Chondrocyte (in vitro differentiated cells): ENCODE data around the gene CHMP4B. TPM values are rescaled to one million over a fixed set of nuclear protein-coding genes. Genes with fewer than 3 reads are reported as not detected.
A peak's percentile ranks its signal among the peaks of the same experiment; 100 is the strongest.

ENCODE experiments used
- DNase-seq: peaks from one replicate; pipeline ENCODE4 v3.0.0; 2021; ENCODE audit warnings: mixed read lengths, low spot score
- H3K27ac Mint-ChIP-seq: one replicate; pipeline ENCODE4 v1.8.0; 2021; ENCODE audit warnings: mild to moderate bottlenecking, moderate library complexity, mixed read lengths; ENCODE audit not compliant: unreplicated experiment
- H3K27me3 Mint-ChIP-seq: 2 replicates; pipeline ENCODE4 v1.8.0; 2021; ENCODE audit warnings: low read depth, mixed read lengths
- H3K36me3 Mint-ChIP-seq: 2 replicates; pipeline ENCODE4 v1.8.0; 2021; ENCODE audit warnings: low read depth, mixed read lengths
- H3K4me1 Mint-ChIP-seq: 2 replicates; pipeline ENCODE4 v1.8.0; 2021; ENCODE audit warnings: low read depth, mild to moderate bottlenecking, mixed read lengths
- H3K4me3 Mint-ChIP-seq: one replicate; pipeline ENCODE4 v1.8.0; 2021; ENCODE audit warnings: mild to moderate bottlenecking, moderate library complexity, mixed read lengths; ENCODE audit not compliant: unreplicated experiment
- H3K9me3 Mint-ChIP-seq: 2 replicates; pipeline ENCODE4 v1.8.0; 2021; ENCODE audit warnings: low read depth, mixed read lengths
- CTCF ChIP-seq: fragments of 200-600 bp; sonication (generic); IDR thresholded peaks from 2 replicates; pipeline ENCODE4 v1.5.0; 2021; ENCODE audit warnings: antibody characterized with exemption, mild to moderate bottlenecking, moderate library complexity
- total RNA-seq: library from RNA; stranded (reverse); gene quantifications from 3 replicates; pipeline ENCODE4 v1.2.1, GENCODE V29; 2021

The CHMP4B gene
- total RNA-seq, 1 donor from 2014 or later: 122 TPM

- H3K4me3 Mint-ChIP-seq: no peak overlapping the region
- H3K9me3 Mint-ChIP-seq: peaks cover 19% of the 10 kb centered on the region
- peaks cover 10% of the 10 kb centered on the region for H3K27me3 Mint-ChIP-seq
- H3K36me3 Mint-ChIP-seq: peaks cover 12% of the 10 kb centered on the region
- no peak for DNase-seq
- no peak for TF ChIP-seq CTCF
- H3K27ac Mint-ChIP-seq: no peak overlapping the region
- no peaks in the 10 kb centered on the region for H3K4me1 Mint-ChIP-seq
Measured at GRCh38 chr20:33881989-33882388, 70.8 kb downstream of the CHMP4B start.

DNA sequence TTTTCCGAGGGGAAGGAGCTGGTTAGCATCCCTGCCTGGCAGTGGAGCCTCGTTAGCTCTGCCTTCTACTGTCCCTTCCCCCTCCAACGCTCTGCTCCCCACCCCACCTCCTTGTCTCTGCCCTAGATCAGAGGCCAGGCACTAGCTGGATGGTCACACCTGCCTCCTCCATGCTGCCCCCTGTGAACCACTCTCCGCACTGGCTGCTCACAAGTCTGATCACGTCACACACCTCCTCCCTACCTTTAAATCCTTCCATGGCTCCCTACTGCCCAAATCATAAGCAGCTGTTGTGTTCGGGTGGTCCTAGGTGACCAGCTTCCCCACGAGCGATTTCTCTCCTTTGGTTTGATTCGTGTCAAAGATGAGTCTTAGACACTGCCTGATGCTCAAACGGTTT is 71.3 kb downstream of the CHMP4B start:
- Mint-ChIP-seq H3K4me3 (no peak overlapping the region), H3K27me3 (peaks cover 10% of the 10 kb centered on the region), H3K36me3 (peaks cover 12% of the 10 kb centered on the region), H3K4me1 (no peaks in the 10 kb centered on the region), H3K27ac (peak overlapping the region; percentile 61), H3K9me3 (peaks cover 19% of the 10 kb centered on the region)
- DNase-seq: no peak
- TF ChIP-seq CTCF: no peak

GRCh38 chr20:33883164-33883563 is 72.0 kb downstream of the CHMP4B start:
- Mint-ChIP-seq H3K27ac (no peak overlapping the region), H3K4me3 (no peak overlapping the region), H3K27me3 (peaks cover 10% of the 10 kb centered on the region)

DNA sequence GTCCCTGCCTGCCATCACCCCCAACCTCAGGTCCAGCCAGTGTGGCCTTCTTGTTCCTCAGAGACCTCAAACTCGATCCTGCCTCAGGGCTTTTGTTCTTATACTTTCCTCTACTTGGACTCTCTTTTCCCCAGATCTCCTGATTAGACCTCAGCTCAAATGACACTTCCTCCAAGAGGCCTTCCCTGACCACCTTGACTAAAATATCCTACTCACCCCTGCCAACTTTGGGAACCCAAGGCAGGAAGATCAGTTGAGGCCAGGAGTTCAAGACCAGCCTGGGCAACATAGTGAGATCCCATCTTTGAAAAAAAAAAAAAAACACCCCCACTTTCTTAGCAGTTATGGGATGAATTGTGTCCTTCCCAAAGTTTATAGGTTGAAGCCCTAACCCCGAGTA is 73.5 kb downstream of the CHMP4B start:
- TF ChIP-seq CTCF: no peak
- Mint-ChIP-seq H3K27me3 (peaks cover 10% of the 10 kb centered on the region), H3K4me1 (no peaks in the 10 kb centered on the region), H3K36me3 (peaks cover 3% of the 10 kb centered on the region), H3K9me3 (peaks cover 5% of the 10 kb centered on the region), H3K27ac (no peak overlapping the region), H3K4me3 (no peak overlapping the region)
- no peak for DNase-seq

More at GRCh38 chr20:33883164-33883563, 72.0 kb downstream of the CHMP4B start:
- DNase-seq: no peak
- H3K9me3 Mint-ChIP-seq: peaks cover 14% of the 10 kb centered on the region
- H3K36me3 Mint-ChIP-seq: peaks cover 10% of the 10 kb centered on the region
- TF ChIP-seq CTCF: no peak
- H3K4me1 Mint-ChIP-seq: no peaks in the 10 kb centered on the region

- Mint-ChIP-seq H3K9me3 (peaks cover 9% of the 10 kb centered on the region), H3K27me3 (peaks cover 2% of the 10 kb centered on the region), H3K36me3 (peaks cover 12% of the 10 kb centered on the region), H3K27ac (no peak overlapping the region), H3K4me3 (no peak overlapping the region), H3K4me1 (peaks cover 5% of the 10 kb centered on the region)
- DNase-seq: no peak
- no peak for TF ChIP-seq CTCF
Measured at GRCh38 chr20:33889312-33889711, 78.2 kb downstream of the CHMP4B start.
